Forelimb muscle (tissue), 1 donor: ENCODE data around the gene SCAPER. TPM values are rescaled to one million over a fixed set of nuclear protein-coding genes. Genes with fewer than 3 reads are reported as not detected.

ENCODE experiments used
- DNase-seq: peaks from one replicate; pipeline ENCODE4 v3.0.0-alpha.2; 2013; ENCODE audit warnings: low read depth
- polyA plus RNA-seq: library from polyadenylated mRNA; unstranded; fragments of 120-200 nt; gene quantifications from one replicate; pipeline ENCODE4 v1.2.1, GENCODE V29; 2013; ENCODE audit not compliant: insufficient read length

SCAPER gene
- polyA plus RNA-seq, 1 donor: 74.1 TPM

DNA sequence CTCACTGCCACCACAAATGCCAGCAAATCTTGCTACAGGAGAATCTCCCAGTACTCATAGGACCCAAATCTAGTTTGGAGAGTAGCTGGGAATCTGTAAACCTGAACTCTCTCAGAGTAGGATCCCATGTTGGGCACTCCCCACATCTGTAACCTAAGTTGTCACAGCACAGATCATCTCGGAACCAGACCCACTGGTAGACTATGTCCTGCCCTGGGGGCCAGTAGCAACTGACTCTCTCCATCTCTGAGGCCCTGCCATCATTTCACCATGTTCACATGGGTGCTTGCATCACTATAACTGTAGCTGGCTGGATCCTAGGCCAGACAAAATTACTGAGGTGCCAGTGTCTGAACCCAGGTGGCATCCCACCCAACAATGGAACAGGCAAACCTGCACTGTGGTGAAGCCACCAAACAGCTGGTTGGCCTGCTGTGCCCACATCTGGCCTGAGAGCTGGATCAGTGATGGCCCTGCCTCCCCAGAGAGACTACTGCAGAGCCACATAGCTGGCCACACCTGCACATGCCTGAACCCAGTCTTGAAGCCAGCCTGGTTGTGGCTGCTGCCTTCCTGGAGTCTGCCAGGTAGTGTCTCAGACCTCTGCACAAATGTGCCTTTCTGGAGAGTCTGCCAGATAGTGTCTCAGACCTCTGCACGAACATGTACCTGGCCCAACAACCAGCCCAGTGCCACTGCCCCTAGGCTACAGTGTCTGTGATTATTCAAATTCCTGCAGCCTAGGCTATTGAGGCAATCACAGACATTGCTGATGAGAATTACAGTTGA, 486.6 kb downstream of the SCAPER start:
- DNase-seq: no peak

DNA sequence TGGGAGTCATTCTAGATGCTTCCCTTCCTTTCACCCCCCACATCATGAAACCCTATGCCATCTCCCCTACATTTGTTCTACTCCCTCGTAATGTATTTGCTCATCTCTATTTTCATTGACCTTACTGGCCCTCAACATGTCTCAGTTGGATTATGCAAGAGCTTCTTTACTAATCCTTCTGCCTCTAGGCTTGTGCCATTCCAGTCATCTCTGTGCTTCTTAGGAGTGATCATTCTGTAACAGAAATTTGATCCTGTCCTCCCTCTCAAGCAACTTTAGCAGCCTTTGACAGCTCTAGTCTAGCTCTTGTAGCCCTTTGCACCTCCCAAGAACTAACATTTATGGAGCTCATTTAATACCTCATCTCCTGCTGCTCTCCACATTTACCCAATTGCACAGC, 503.9 kb downstream of the SCAPER start:
- no peak for DNase-seq

DNA sequence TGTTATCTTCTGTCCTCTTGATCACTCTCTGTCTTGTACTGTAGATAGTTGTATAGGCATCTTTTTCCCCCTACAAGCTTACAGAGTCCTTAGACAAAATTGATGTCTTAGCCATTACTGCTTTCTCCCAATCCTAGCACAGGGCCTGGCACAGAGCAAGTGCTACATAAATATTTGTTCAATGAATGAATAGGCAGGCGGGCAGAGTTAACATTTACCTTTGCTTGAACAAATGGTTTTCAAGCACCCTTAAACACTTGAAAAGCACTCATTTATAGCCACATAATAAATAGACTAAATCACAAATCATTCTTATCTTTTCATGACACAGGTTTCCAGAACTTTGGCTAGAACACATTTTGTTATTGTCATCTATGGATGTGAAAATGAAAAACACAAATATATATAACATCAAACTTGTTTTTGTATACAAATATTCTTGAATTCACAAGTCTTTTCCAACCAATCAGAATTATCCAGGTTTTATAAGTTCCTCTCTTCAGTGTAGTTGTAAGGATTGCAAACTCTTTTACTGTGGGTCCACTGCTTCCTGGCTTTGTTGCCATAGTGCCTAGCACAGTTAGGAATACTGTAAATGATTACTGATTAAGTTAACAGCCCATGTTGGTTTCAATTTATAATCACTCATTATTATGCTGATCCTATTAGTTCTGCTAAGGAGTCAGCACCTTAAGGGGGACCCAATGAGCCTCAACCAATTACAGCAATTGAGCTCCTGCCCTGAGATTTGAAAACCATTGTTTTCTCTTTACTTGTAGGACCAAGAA, 506.6 kb downstream of the SCAPER start:
- no peak for DNase-seq

DNA sequence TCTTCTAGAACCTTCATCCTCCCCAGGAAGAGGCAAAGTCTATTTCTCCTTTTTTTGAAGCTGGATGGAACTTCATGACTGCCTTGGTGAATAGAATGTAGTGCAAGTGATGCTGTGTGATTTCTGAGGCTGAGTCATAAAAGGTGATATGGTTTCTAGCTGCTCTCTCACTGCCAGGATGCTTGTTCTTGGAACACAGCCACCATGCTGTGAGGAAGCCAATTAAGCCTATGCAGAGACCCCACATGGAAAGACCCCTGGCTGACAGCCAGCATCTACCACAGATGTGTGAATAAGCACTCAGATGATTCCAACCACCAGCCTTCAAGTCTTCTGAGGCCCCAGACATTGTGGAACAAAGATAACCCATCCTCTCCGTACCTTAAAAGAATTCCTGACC, 511.5 kb downstream of the SCAPER start:
- no peak for DNase-seq

DNA sequence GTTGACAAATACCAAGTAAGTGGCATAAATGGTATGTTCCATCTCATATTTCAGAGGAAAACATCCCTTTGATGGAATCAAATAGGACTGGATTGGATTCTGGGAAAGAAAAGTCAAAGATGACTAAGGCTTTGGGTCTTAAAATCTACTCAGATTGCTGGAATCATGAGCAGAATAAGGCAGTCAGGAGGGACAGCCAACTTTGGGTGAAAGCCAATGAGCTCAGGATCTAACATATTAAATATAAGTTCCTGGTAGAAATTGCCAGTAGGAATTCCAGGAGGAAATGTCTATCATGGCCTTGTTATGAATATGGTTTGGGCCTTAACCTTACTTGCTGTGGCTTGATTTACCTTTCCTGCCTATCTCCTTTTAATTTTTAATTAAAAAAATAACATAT, 513.3 kb downstream of the SCAPER start:
- no peak for DNase-seq

DNA sequence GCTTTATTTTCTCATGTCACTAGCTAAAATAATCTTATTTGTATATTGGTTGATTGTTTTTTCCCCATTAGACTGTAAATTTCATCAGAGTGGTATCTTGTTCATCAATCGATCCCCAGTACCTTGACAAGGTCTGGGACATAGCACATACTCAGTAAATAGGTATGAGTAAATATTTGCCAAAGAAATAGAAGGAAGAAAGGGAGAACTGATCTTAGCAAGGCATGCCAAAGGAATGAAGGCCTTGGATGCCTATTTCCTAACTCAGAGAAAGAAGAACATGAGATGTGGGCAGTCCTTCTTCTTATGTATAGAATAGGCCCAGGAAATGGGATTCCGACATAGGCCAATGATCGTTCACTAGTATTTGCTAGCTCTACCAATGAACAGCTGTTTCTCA, 513.8 kb downstream of the SCAPER start:
- DNase-seq: no peak

DNA sequence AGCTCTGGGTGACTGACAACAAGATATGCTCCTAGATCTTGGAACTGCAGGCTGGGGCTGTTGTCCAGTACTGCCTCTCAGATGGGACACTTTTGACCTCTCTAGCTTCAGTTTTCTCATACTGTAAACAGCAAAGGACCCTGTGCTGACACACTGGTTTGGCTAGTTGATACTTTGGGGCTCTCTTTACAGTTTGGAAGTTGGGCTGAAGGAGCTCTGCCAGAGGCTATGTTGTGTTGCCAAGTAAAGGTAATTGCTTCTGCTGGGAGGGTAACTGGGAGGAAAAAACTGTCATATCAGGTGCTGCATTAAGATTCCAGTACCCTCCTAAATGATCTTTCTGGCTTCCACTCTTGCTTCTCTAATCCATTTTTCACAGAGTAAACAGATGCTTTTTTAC, 514.6 kb downstream of the SCAPER start:
- DNase-seq: no peak

DNA sequence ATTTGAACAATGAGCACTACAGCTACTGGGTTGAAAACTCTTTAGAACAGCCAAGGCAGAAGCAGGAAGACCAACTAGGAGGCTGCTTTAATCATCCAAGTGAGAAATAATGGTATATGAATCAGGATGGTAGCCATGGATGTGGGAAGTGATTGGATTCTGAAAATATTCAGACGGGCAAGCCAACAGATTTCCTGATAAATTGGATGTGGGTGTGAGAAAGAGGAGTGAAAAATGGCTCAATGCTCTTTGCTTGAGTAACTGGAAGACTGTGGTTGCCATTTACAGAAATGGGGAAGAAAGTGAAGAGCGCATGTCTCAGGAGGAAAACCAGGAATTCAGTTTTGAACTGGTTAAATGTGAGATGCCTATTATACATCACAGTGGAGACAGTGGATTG, 518.2 kb downstream of the SCAPER start:
- DNase-seq: no peak

DNA sequence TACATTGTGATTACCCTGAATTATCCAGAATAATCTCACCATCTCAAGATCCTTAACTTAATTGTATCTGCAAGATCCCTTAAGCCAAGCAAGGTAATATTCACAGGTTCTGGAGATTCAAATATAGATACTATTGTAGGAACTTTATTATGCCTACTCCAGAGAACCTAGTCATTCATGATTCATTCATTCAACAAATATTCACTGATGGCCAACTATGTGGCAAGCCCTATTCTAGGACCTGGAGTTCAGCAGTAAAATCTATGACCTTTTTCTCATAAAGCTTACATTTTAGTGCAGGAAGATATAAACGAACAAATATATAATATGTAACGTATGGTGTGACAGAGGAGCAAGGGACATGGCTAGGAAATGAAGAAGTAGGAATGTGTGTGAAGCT, 519.0 kb downstream of the SCAPER start:
- no peak for DNase-seq

DNA sequence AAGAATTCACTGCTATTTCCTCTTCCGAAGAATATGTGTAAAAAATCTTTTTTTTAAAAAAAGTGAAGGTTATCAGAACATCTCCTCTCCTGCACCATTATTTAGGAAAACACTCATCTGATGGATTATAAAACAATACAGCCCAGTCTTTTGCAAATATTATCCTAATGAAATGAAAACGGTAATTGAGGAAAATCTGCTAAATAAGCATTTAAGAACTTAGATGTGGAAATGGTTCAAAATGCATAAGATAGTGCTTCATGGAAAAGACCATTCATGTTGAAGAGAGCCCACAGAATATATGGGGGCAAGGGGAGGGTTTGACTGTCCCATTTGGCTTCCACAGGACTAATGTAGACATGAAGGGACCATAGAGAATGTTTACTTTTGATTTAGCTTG, 520.7 kb downstream of the SCAPER start:
- DNase-seq: no peak

DNA sequence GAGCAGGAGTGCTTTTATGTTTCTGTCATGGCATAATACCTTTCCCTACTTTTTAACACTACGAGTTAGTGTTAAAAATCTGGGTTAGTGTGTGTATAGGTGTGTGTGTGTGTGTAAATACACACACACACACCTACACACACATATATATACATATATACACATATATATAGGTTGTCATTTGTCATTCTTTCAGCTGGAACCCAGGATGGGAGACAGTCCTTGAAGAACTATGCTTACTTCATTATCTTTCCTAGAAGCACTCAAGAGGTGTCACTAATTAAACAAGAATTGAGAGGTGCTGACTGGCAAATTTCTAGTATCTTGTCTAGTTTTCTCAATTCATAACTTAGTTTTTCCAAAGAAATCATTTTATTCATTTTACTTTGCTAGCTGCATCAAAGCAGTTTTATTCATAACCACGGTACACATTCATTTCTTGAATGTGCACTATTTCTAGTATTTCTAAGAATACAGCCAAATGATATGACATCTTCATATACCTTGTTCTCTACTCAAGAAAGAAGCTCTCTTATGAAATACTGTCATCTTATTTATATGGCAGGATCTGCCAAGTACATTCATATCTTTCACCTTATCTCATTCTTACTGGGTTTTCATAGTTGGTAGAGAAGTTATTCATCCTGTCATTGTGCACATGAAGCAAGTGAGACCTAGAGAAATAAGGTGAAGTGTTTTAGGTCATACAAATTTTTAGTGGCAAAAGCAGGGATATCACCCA, 522.0 kb downstream of the SCAPER start:
- DNase-seq: no peak

DNA sequence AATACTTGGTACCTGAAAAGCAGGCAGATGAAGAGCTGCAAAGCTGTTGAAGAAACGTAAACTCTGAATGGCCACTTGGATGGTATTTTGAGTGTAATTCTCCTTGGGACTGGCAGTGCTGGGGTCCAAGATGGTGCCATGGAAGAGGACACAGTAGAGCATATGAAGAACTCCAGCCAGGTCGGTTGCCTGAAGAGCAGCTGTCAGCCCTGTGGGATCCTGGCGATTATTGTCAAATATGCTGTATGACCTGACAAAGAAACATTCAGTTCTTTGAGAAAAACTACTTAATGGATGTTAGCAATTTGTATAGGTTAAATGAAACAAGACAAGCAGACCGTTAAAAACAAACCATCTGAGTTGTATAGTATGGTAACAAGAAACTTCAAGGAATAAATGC, 523.8 kb downstream of the SCAPER start:
- no peak for DNase-seq

DNA sequence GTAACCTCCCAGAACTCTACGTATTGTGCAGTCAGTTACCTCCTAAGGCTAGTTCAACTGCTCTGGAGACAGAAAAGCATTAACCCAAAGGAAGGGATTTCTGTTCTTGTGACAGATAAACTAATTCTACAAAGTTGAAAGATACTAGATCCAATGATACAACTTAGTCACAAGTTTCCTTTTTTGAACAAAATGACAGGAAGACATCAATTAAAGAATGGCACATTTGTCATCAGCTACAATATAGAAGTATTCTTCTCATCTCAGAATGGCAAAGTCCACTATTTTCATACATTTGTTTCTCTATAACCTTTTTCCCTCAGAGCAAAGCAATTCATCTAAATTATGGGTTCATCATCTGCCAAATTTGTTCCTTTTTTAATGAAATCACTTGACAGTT, 524.9 kb downstream of the SCAPER start:
- no peak for DNase-seq

DNA sequence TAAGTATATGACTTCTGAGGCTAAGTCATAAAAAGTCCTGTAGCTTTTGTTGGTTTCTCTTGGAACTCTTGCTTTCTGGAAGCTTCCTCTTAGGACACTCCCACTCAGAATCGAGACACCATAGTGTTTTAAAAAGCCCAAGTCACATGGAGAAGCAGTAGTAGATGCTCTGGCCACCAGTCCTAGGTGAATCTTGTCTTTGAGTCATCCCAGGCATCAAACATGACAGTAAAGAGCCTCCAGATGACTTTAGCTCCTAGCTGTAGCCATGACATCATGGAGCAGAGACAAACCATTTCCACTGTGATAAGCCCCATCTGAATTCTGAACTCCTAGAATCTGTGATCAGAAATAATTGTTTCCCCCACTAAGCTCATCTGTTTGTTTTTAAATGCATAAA, 526.4 kb downstream of the SCAPER start:
- no peak for DNase-seq

DNA sequence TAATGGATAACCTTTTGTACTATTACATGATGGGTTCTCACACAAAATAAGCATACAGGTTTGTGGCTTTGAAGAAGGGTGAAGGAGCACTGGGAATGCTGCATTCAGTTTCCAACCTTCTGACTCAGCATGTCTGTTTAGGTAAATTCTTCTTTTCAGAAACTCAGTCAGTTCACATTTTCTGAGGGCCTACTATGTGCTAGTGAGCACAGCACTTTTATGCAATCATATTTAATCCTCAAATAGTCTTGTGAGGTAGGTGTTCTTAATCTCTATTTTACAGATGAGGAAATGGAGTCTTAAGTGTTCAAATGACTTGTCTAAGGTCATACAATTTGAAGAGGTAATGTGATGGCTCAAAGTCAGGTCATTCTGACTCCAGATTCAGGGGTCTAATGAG, 527.4 kb downstream of the SCAPER start:
- DNase-seq: no peak

DNA sequence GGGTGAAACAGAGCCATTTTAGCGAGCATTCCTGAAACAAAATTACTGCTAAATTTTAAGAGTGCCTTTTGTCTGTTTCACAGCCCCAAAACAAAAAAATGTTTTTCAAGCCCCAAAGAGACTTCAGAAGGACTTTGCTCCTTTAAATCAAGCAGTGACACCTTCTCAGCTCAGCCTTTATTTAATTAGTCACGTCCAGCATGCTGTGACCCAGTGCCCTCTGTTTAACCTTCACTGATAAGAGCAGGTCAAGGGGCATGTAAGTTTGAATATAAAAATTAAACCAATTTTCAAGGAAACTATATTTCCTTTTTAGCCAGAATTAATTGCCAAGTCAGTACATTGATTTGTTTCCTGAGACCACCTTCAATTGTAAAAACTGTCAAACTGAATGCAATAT, 527.9 kb downstream of the SCAPER start:
- DNase-seq: no peak

DNA sequence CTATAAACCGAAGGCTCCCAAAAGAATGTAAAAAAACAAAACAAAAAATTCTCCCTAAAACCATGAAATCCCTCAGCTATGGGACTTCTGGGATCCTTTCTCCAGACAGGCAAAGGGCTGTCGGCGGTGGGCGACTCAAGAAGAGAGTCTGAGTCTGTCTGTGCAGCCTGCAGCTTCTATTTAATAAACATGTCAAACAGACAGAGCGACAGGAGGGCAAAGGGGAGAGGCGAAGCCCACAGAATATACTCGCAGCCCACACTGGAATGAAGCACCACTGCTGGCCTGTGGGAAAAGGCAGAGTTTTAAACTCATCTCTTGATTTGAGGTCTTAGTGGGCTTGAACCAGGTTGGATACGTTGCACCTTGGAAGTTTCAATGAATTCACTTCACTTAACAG, 528.3 kb downstream of the SCAPER start:
- no peak for DNase-seq

DNA sequence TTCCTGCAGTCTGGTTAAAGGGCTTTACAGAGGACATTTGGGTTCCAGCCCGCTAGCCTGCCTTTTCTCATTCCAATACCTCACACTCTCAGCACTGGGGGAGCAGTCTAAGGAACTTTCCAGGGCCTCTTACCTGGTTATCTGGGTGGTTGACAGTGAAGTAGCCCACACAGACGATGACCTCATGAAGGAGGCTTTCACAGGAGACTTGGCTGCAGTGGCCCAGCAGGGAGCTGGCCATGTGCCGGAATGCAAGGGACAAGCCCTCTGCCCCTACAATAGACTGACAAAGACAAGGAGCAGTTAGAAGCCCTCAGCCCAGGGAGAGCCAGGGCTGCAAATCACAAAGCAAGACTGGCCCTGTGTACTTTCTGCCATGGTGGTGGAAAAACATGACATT, 529.1 kb downstream of the SCAPER start:
- no peak for DNase-seq

DNA sequence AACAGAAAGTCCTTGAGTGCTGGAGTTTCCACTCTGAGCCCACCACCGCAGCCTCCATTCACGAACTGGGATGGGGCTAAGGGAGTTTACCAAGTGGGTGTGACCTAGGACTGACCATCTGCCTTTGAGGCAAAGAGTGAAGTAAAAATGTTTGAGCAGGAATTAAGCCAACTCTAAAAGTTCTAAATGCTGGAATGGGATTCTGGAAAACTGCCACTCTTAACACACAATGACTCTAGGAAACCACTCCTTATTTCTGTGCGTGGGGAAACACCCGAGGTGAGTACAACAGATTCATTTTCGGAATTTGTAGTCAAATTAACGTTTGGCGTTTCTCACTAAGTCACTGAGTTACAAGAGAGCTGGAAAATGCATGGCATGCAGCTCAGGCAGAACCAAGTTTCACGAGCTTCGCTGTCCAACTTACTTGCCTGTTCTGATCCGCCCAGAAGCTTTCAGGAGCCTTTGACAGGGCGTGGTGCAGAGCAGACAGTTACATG, 537.0 kb downstream of the SCAPER start:
- no peak for DNase-seq

DNA sequence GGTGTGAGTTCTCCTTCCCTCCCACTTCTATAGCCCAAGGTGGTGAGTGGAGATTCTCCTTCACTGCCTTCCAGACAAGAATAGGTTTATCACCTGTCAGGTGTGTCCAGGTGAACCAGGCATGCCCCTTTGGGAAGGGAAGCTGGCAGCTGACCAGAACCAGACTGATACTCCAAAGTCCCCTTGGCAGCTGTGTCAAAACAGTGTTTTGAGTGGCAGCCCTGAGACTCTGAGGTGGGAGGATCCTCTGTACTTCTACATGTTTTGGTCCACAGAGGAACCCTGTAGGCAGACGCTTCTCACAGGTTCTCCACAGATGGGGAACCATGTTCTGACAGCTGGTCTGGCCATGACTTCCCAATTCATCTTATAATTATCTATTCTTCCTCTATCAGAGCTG, 538.4 kb downstream of the SCAPER start:
- no peak for DNase-seq

DNA sequence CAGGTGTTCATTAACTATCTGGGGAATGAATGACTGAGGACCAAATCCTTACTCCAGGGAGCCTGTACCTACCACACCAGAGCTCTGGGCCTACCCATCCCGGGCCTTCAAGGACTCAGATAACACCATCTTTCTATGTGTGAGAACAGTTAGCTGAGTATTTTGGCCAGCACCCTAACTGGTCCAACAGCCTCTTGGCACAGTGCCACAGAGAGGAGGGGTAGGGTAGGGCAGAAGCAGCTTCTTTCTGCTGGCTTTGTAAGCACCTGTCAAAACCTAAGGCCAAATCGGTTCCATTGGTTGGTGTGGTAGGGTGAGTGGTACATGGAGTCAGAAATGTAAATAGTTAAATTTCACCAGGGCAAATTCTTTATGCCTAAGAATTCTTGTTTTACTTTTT, 541.9 kb downstream of the SCAPER start:
- DNase-seq: no peak

DNA sequence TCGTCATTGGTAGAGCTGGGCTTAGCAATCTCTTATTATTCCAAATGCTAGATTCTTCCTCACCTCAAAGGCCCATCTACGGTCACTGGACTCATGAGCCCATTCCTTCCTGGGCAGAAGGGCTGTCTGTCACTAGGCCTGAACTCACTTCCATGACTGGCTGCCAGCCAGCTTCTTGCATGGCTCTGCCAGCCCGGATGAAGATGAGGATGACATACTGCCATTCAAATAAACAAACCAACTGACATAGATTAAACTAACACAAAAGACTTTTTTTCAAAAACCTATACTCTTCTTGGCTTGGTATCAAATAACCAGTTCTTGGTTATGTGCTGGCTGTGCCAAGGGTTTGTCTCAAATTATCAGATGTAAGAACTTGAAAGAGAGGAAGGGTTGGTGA, 544.7 kb downstream of the SCAPER start:
- DNase-seq: no peak

DNA sequence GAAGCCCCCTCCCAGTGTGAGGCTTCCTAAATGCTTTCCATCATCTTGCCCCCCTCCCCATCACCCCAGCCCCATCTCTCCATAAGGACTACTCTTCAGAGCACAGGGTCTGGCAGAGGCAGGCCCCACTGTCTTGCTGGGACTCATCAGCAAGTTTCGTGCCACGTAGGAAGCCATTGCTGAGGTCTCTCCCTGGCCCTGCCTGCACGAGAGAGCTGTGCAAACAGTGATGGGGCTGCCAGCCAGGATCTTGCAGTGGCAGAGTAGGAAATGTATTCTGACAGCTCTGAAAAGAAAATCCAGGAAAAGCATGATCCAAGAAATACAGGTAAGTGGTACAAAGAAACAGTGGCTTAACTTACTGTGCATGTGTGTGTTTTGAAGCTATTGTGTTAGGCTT, 546.0 kb downstream of the SCAPER start:
- DNase-seq: no peak
